HG03097 (cell line): ENCODE data around the gene TUBGCP2.

Experiments used
- ATAC-seq: cut with Tn5 transposase; IDR thresholded peaks from one replicate; pipeline ENCODE4 v1.9.1; 2021; ENCODE audit not compliant: unreplicated experiment, low FRiP score

TUBGCP2 gene

DNA sequence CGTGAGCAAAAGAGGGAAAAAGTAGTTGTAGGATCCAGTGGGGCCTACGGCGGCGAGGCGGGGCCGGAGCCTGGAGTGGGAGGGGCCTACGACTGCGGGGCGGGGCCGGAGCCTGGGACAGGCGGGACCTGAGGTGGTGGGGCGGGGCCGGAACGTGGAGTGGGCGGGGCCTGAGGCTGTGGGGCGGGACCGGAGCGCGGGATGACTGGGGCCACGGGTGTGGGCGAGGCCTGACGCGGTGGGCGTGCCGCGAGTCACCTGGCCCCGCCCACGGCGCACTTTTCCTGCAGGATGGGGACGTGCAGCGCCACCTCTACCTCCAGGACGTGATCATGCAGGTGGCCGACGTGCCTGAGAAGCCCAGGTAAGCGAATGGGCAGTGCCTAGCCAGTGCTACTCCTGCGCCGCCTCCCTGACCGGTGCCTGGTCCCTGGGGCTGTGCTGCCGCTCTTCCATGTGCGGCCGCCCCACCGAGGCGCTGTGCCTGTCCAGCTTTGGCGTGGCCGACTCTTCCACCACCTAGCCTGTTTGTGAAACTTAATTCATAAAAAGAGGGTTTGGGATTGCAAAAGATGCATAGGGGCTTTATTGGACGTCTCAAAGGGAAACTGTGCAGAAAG, 538 bp upstream of the TUBGCP2 start:
- ATAC-seq, result peak; percentile 67

DNA sequence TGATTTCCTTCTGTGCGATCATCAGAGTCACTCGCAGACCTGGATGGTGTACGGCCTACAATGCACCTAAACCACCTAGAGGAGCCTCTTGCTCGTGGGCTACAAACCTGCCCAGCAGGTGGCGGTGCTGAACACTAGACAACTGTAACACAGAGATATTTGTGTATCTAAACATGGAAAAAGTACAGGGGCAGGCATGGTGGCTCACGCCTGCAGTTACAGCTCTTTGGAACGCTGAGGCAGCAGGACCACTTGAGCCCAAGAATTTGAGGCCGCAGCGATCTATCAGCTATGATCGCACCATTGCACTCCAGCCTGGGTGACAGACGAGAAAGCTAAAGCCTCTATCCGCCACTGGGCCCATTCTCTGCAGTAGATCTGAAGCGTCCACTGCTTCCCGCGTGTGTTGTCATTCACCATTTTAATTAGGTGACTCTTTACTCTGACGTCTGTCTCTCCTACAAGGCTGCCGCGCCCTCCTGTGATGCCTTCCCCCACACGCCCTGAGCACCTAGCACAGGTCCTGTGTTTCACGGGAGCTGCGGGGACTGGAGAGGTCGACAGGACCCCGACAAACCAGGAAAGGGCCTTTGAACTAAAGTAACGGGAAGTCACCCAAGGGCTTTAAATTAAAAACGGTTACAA, 774 bp downstream of the TUBGCP2 start:
- ATAC-seq, result peak; percentile 37

DNA sequence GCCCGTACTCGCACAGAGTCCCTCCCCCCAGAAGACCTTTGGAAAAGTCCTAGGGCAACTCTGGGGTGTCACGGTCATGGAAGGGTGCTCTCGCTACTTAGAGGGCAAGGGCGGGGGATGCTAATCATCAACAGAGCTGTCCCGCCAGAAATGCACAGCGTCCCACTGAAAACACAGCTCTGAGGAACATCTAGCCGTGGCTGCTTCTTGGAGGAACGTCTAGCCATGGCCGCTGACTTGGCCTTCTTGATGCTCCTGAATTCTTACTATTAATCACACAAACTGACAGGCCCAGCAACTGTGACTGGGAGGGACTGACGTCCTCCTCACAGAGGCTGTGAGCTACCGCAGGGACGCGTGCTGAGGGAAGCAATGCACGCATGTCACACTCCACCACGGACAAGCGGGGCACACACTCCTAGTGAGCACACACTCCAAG, 1.7 kb downstream of the TUBGCP2 start:
- no peak for ATAC-seq

GRCh38 chr10:133306097-133306476, 2.6 kb downstream of the TUBGCP2 start:
- no peak for ATAC-seq

- no peak for ATAC-seq
Observed at GRCh38 chr10:133303206-133303605, 5.5 kb downstream of the TUBGCP2 start.

GRCh38 chr10:133302230-133302629, 6.4 kb downstream of the TUBGCP2 start:
- ATAC-seq, result no peak

GRCh38 chr10:133299738-133300137, 8.9 kb downstream of the TUBGCP2 start:
- no peak for ATAC-seq

- no peak for ATAC-seq
Observed at GRCh38 chr10:133299224-133299623, 9.4 kb downstream of the TUBGCP2 start.

GRCh38 chr10:133298466-133298865, 10.2 kb downstream of the TUBGCP2 start:
- ATAC-seq, result no peak

- no peak for ATAC-seq
Observed at GRCh38 chr10:133297504-133297903, 11.2 kb downstream of the TUBGCP2 start.

GRCh38 chr10:133295426-133296320, 13.0 kb downstream of the TUBGCP2 start:
- ATAC-seq, result no peak

DNA sequence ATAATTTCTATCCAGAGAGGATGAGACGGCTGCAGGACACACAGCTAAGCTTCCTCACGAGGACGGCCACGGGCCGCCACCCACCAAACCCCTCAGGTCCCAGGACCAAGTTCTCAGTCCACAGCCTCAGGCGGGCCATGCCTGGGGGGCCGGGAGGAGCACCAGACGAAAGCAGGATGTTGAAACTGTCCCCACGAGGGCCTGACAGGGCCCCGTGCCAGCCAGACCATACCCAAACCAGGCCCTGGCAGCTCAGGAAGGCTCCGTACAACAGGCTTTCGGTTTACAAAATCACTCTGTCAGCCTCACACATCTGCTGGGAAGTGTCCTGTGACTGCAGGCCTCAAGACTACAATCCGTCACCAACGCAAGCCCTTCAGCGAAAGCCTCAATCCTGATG, 14.5 kb downstream of the TUBGCP2 start:
- no peak for ATAC-seq

DNA sequence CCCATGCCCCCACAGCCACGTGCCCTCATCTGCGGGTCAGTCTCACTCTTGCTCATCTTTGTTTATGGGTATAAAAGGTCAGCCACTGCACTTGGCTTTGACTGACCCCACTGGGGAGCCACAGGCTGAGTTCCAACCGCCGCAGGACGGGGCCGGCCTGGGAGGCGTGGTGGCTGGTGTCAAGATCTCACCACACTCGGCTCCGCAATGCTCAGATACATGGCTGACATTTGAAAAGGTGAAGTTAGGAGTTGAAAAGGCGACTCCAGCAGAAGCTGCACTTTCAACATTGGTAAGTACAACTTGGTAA, 14.9 kb downstream of the TUBGCP2 start:
- no peak for ATAC-seq

- no peak for ATAC-seq
Observed at GRCh38 chr10:133292919-133293809, 15.5 kb downstream of the TUBGCP2 start.

DNA sequence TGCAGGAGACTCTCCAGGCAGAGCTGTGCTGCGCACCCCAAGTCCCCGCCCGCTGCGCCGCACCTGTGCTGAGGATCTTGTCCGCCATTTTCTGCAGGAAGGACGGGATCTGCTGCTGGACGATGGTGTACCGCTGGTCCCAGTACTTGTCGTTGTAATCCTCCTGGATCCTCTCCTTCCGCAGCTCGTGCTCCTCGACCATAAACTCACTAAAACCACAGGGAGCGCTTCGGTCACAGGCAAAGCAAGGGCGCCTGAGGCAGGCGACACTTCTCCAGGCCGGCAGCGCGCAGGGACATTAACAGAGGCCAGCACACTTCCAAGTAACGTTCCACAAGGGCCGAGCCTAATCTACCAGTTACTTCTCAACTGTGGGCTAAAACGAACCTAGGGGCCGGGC, 18.9 kb downstream of the TUBGCP2 start:
- ATAC-seq, result no peak

DNA sequence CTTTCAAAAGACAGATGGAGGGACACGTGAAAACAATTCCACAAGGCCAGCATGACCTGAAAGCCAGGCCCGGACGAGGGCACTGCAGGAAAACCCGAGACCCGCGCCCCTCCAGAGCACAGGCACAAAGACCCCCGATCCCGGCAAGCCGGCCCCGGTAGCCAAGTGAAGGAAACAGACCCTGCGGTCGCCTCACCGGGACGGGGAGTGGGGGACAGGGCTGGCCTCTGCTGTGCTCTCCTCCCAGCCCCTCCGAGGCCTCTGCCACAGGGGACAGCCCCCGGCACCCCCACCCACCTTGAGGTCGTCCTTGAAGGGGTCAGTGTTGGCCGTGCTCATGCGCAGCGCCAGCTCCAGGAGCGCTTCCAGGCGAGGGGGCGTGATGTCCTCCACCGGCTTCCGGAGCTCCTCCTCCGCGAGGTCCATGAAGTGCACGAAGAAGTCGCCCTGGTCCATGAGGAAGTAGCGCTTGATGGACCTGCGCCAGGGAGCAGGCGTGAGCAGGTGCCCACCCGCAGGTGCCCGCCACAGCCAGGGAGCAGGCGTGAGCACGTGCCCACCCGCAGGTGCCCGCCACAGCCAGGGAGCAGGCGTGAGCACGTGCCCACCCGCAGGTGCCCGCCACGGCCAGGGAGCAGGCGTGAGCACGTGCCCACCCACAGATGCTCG, 20.7 kb downstream of the TUBGCP2 start:
- no peak for ATAC-seq

DNA sequence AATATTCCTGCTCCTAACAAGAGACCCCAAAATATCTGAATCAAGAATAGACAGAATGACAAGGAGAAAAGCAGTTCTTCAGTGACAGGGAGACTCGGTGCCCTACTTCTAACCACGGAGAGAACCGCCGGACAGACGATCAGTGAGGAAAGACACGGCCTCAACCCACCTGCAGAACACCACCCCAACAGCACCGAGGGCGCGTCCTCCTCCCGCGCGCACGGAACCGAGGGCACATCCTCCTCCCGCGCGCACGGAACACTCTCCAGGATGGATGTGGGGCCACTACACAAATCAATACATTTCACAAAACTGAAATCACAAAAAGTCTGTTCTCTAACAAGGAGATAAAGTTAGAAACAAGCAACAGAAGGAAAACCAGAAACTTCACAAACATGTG, 22.3 kb downstream of the TUBGCP2 start:
- ATAC-seq, result no peak

- no peak for ATAC-seq
Observed at GRCh38 chr10:133285217-133285616, 23.5 kb downstream of the TUBGCP2 start.

DNA sequence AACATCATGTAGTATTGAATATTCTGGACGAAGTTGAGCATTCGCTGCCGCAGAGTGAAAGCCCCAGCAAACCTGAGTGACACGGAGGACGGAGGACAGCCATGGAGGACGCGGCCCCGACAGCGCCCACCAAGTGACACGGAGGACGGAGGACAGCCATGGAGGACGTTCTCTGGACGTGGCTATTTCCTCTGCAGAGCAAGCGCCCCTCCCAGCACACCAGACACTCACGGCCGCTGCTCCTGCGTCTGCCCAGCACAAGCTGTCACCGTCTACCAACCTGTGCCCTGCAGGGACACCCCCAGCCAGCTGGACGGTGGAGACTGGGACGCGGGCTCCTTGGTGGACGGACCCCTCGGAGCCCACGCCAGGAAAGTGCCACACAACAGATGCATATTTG, 24.7 kb downstream of the TUBGCP2 start:
- no peak for ATAC-seq

DNA sequence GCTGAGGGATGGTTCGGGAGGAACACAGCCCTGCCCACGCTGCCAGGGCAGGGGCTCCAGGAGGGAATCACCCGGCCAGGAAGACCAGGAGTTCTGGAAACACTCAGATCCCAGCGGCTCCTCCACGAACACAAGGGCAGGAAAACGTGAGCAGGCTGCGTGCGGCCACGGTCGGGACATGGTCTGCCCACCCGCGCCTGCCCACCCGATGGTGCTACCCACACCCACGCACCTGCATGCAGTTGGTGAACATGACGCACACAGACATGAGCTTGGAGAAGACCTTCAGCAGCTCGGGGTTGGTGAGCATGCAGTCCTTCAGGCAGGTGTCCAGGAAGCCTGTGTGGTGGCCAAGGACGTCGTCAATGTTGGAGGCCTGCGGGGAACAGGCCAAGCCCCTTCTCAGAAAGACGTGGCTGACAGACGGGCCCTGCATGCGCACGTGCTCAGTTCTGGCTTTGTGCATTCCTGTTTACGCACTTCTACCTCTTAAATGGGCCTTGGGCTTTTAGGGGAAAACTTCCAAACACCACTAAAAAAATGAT, 25.8 kb downstream of the TUBGCP2 start:
- no peak for ATAC-seq
